Sigmoid colon (tissue), 4 donors: ENCODE data around the gene QRICH1.

Experiments
- CTCF ChIP-seq, 4 experiments: fragments of 450-650 bp in 3 of 4; fragments of 200-600 bp in 1 of 4; IDR thresholded peaks; one replicate each; pipeline ENCODE4 v1.5.1; 2016 to 2019; ENCODE audit warnings: antibody characterized with exemption in 4 of 4, mild to moderate bottlenecking in 3 of 4, moderate library complexity in 2 of 4
- EP300 ChIP-seq, 4 donors: sonication (generic); formaldehyde crosslinking; IDR thresholded peaks; one replicate each; pipeline ENCODE4 v1.6.1; 2017; ENCODE audit warnings: antibody characterized with exemption in 4 of 4
- POLR2A ChIP-seq, 2 donors: fragments of 450-650 bp; IDR thresholded peaks; one replicate each; pipeline ENCODE4 v1.6.1; 2016; ENCODE audit warnings: antibody characterized with exemption in 2 of 2, mild to moderate bottlenecking in 2 of 2, moderate library complexity in 2 of 2
- POLR2AphosphoS5 ChIP-seq, 4 donors: sonication (generic); formaldehyde crosslinking; IDR thresholded peaks; one replicate each; pipeline ENCODE4 v1.6.1; 2017; ENCODE audit warnings: antibody characterized with exemption in 4 of 4

- peak; percentile 34 to 61 for TF ChIP-seq POLR2A (IDR thresholded peaks at IDR 0.05)
- peak; percentile 64 to 83 (median 74) for TF ChIP-seq POLR2AphosphoS5 (IDR thresholded peaks at IDR 0.05)
- no peak for TF ChIP-seq CTCF (IDR thresholded peaks at IDR 0.05)
- no peak for TF ChIP-seq EP300 (IDR thresholded peaks at IDR 0.05)
Measured at GRCh38 chr3:49104427-49105291, 10.8 kb upstream of the QRICH1 start, which contains the start of gene QARS1.
